HUES6 (cell line): ENCODE measurements around the gene NOD1.
"Not testable (repeated sequence)": the region's sequence is repeated elsewhere in the genome, so short reads cannot be mapped to it uniquely, and the experiment has no call there.

Experiments used
- H3K27ac ChIP-seq: 2 replicates; pipeline ENCODE4 v1.7.0; 2013; ENCODE audit warnings: low read depth, mild to moderate bottlenecking, low read length, inconsistent platforms
- H3K27me3 ChIP-seq: 2 replicates; pipeline ENCODE4 v1.6.1; 2013; ENCODE audit warnings: low read length; ENCODE audit not compliant: control insufficient read depth, insufficient read depth
- H3K36me3 ChIP-seq: 2 replicates; pipeline ENCODE4 v1.6.1; 2013; ENCODE audit warnings: low read length; ENCODE audit not compliant: control insufficient read depth, insufficient read depth
- H3K4me1 ChIP-seq: 2 replicates; pipeline ENCODE4 v1.6.1; 2013; ENCODE audit warnings: low read length; ENCODE audit not compliant: control insufficient read depth, insufficient read depth
- H3K4me3 ChIP-seq: 2 replicates; pipeline ENCODE4 v1.5.1; 2013; ENCODE audit warnings: low read depth, low read length
- H3K9ac ChIP-seq: one replicate; pipeline ENCODE4 v1.6.1; 2013; ENCODE audit warnings: mild to moderate bottlenecking, low read length
- H3K9me3 ChIP-seq: 2 replicates; pipeline ENCODE4 v1.6.1; 2013; ENCODE audit warnings: low read depth, low read length; ENCODE audit not compliant: control insufficient read depth, insufficient read depth

Gene NOD1

GRCh38 chr7:30504301-30505173 is 26.0 kb upstream of the NOD1 start, which contains the start of gene GGCT:
TSS of gene GGCT (minus strand) at chr7:30504829. CDS start at chr7:30504709, 120 bp downstream.
- no peaks in the 10 kb centered on the region for H3K27me3 ChIP-seq
- peaks cover 8% of the 10 kb centered on the region for H3K4me1 ChIP-seq
- H3K9ac ChIP-seq, result peak within 1 kb of the TSS; percentile 90
- H3K9me3 ChIP-seq, result peaks cover 8% of the 10 kb centered on the region; the same call in 1 of the 2 replicates
- H3K36me3 ChIP-seq, result peaks cover 19% of the 10 kb centered on the region
- H3K4me3 ChIP-seq, result peak within 1 kb of the TSS; percentile 95
- H3K27ac ChIP-seq, result peak within 1 kb of the TSS; percentile 70; the same call in 1 of the 2 replicates

GRCh38 chr7:30503274-30504212 is 25.0 kb upstream of the NOD1 start:
- Histone ChIP-seq H3K27me3 (no peaks in the 10 kb centered on the region), H3K4me3 (peak overlapping the region; percentile 95), H3K9ac (peak overlapping the region; percentile 90), H3K9me3 (peaks cover 5% of the 10 kb centered on the region; the same call in 1 of the 2 replicates), H3K4me1 (peaks cover 8% of the 10 kb centered on the region), H3K36me3 (peaks cover 25% of the 10 kb centered on the region), H3K27ac (no peak overlapping the region)

DNA sequence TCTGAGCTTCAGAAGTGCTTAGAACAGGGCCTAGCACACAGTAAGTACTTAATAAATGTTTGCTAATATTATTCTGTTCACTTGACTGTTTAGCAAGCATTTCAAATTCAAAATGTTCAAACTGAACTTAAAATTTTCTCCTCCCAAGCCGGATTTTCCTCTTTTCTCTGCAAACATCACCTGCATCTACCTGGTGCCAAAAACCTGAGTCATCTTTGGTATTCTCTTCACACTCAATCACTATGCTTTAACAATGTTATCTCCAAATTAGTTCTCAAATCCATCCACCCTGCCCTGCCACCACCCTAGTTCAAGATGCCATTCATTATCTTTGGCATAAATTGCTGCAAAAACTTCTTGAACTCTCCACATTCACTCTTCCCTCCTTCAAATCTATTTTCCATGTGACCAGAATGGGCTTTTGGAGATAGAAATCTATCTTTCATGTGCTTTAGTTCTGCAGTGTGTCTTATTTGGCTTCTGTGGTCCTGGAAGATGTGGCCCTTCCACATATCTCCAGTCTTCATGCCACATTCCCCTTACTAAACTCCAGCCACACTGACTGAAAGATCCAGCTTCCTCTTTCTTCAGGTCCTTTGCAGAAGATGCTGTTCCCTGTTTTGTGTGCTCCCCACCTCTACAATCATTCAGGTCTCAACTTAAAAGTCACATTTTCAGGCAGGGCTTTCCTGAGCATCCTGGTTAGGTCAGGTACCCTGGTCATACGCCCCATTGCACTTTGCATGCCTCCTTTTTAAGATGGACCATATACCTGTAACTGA is 24.1 kb upstream of the NOD1 start:
- Histone ChIP-seq H3K27me3 (no peaks in the 10 kb centered on the region), H3K27ac (no peak overlapping the region), H3K9ac (no peak overlapping the region), H3K9me3 (no peaks in the 10 kb centered on the region), H3K4me3 (peak overlapping the region; percentile 95; the same call in 1 of the 2 replicates), H3K36me3 (peaks cover 30% of the 10 kb centered on the region), H3K4me1 (peaks cover 8% of the 10 kb centered on the region)

DNA sequence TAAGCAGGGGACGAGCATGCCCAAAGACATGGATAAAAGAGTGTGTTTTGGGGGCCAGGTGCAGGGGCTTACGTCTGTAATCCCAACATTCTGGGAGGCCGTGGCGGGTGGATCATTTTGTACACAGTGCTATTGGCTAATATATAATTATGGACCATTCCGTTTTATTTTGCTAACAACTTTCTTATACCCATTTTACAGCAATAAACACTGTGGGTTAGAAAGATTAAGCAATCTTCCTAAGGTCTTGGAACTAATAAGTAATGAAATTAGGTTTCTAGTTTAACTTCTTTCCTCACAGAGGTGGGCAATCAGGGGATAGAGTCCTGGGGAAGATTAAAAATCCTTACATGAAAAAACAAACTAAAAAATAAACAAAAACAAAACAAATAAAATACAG is 22.7 kb upstream of the NOD1 start:
- peaks cover 8% of the 10 kb centered on the region for H3K4me1 ChIP-seq
- no peaks in the 10 kb centered on the region for H3K9me3 ChIP-seq
- no peak overlapping the region for H3K9ac ChIP-seq
- no peak overlapping the region for H3K27ac ChIP-seq
- peaks cover 43% of the 10 kb centered on the region for H3K36me3 ChIP-seq
- no peaks in the 10 kb centered on the region for H3K27me3 ChIP-seq
- no peak overlapping the region for H3K4me3 ChIP-seq

DNA sequence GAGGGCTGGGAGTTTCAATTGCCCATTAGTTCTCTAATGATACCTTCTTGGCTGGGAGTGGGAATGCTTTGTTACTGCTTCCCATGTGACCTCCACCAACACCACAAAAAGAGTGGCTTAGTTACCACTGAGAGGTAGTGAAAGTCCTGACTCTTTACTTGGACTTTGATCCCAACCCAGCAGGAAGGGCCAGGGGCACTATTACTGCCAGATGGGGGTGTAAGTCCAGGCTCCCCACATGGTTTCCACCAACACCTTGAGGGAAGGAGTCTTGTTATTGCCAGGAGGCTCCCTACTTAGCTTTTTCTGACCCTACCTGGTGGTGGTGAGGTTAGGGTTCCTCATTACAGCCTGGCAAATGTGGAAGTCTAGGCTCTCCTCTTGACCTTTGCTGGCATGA is 14.6 kb upstream of the NOD1 start:
- Histone ChIP-seq H3K27me3 (no peaks in the 10 kb centered on the region), H3K4me3 (no peak overlapping the region), H3K9me3 (peaks cover 34% of the 10 kb centered on the region), H3K27ac (no peak overlapping the region), H3K9ac (no peak overlapping the region), H3K36me3 (peaks cover 25% of the 10 kb centered on the region), H3K4me1 (no peaks in the 10 kb centered on the region)

DNA sequence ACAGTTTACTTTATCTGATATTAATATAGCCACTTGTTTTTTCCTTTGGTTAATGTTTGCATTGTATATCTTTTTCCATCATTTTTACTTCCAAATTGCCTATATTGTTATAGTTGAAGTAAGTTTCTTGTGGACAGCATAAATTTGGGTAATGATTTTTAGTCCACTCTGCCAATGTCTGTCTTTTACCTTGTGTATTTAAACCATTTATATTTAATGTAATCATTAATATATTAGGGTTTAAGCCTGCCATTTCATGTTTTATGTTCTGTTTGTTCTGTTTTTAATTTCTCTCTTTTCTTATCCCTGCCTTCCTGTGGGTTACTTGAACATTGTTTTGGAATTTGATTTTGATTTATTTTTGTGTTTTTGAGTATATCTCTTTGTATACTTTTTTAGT is 12.8 kb upstream of the NOD1 start:
- Histone ChIP-seq H3K9ac (no peak overlapping the region), H3K4me3 (no peak overlapping the region), H3K27me3 (no peaks in the 10 kb centered on the region), H3K36me3 (peaks cover 12% of the 10 kb centered on the region), H3K9me3 (peaks cover 34% of the 10 kb centered on the region), H3K4me1 (no peaks in the 10 kb centered on the region), H3K27ac (no peak overlapping the region)

DNA sequence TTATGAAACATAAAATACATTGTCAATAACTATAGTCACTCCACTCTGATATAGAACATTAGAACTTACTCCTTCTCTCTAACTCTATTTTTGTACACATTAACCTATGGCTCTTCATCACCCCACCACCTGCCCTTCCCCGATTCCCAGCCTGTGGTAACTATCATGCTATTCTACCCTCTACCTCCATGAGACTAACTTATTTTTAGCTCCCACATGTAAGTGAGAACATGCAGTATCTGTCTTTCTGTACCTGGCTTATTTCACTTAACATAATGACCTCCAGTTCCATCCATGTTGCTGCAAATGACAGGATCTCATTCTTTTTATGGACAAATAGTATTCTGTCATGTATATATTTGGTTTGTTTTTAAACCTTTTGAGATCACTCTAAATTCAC is 8.8 kb upstream of the NOD1 start:
- Histone ChIP-seq H3K4me3 (no peak overlapping the region), H3K27ac (no peak overlapping the region), H3K9me3 (peaks cover 23% of the 10 kb centered on the region), H3K9ac (no peak overlapping the region), H3K36me3 (peaks cover 4% of the 10 kb centered on the region; the same call in 1 of the 2 replicates), H3K4me1 (peaks cover 5% of the 10 kb centered on the region; the same call in 1 of the 2 replicates), H3K27me3 (no peaks in the 10 kb centered on the region)

DNA sequence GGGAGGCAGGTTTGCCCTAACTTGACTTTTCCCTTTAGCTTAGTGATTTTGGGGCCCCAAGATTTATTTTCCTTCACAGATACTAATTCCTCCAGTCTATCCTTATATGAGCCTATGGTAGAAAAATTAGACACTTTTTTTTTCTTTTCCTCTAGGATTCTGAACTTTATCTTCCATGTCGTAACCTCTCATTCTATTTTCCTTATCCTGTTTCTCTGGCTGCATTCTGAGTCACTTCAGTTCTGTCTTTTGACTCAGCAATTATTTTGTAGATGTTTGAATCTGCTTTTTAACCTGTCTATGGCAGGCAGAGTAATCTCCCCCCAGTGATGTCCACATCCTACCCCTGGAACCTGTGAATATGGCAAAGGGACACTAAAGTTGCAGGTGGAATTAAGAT is 7.1 kb upstream of the NOD1 start:
- no peak overlapping the region for H3K9ac ChIP-seq
- no peak overlapping the region for H3K27ac ChIP-seq
- H3K4me1 ChIP-seq, result peaks cover 11% of the 10 kb centered on the region; the same call in 1 of the 2 replicates
- no peak overlapping the region for H3K4me3 ChIP-seq
- H3K27me3 ChIP-seq, result no peaks in the 10 kb centered on the region
- H3K9me3 ChIP-seq, result peaks cover 9% of the 10 kb centered on the region; the same call in 1 of the 2 replicates
- H3K36me3 ChIP-seq, result peaks cover 4% of the 10 kb centered on the region; the same call in 1 of the 2 replicates

GRCh38 chr7:30481416-30481815 is 2.8 kb upstream of the NOD1 start:
- H3K27me3 ChIP-seq, H3K36me3 ChIP-seq, H3K9me3 ChIP-seq, H3K9ac ChIP-seq, H3K4me3 ChIP-seq, H3K27ac ChIP-seq: not testable (repeated sequence)
- H3K4me1 ChIP-seq, result peaks cover 29% of the 10 kb centered on the region
